GM12878 (cell line): Measurements from ENCODE around the gene DCT. TPM values are rescaled to one million over a fixed set of nuclear protein-coding genes. Genes with fewer than 3 reads are reported as not detected.

Experiments
- ATAC-seq: fragments of 200-7000 bp; cut with Tn5 transposase; 3 replicates; pipeline ENCODE4 v1.9.1; 2020; ENCODE audit warnings: mild to moderate bottlenecking, moderate library complexity
- BruUV-seq: library from RNA; stranded (reverse); fragments of 400-500 nt; replicated peaks from 2 replicates; lab custom pipeline; 2021; lab: Mats Ljungman, UMichigan
- CTCF ChIA-PET: fragments of 300-600 bp; sonication (Branson Sonifier 250); formaldehyde crosslinking; extraction: SDS; loops from one replicate; lab custom pipeline; 2021; ENCODE audit warnings: inconsistent platforms; lab: Yijun Ruan, JAX
- POLR2A ChIA-PET: fragments of 350-600 bp; formaldehyde crosslinking; extraction: SDS; loops from one replicate; lab custom pipeline; 2021; ENCODE audit warnings: inconsistent platforms; lab: Charles Lee
- RAD21 ChIA-PET: fragments of 300-600 bp; sonication (Branson Sonifier 250); formaldehyde crosslinking; loops from one replicate; lab custom pipeline; 2023; ENCODE audit warnings: antibody characterized with exemption; ENCODE audit not compliant: unreplicated experiment; lab: Charles Lee
- SMC1A ChIA-PET: fragments of 300-600 bp; sonication (Branson Sonifier 250); formaldehyde crosslinking; loops from one replicate; lab custom pipeline; 2023; ENCODE audit not compliant: unreplicated experiment, uncharacterized antibody; lab: Charles Lee
- DNase-seq: peaks from one replicate; pipeline ENCODE4 v3.0.0-alpha.2; 2011; ENCODE audit warnings: low read depth, low spot score
- FAIRE-seq: peaks from 3 replicates; lab custom pipeline; 2011; peaks lifted over from hg19 to GRCh38; lab: Jason Lieb, UNC
- H2AFZ ChIP-seq: 2 replicates; pipeline ENCODE4 v1.6.0; 2011; ENCODE audit warnings: low read depth, low read length, control low read depth; ENCODE audit not compliant: control insufficient read depth
- H3K27ac ChIP-seq: 2 replicates; pipeline ENCODE4 v1.5.1; 2011; ENCODE audit warnings: control low read depth; ENCODE audit not compliant: control insufficient read depth, insufficient read depth
- H3K27me3 ChIP-seq, 2 experiments: replicated peaks in 1 of 2; 2 replicates each; pipeline versions ENCODE4 v1.6.0 to v1.6.1; 2011; ENCODE audit warnings: low read length in 1 of 2; ENCODE audit not compliant: control insufficient read depth in 2 of 2, insufficient read depth in 2 of 2
- H3K36me3 ChIP-seq, 2 experiments: 2 replicates each; pipeline ENCODE4 v1.5.1; 2011; ENCODE audit warnings: low read length in 1 of 2; ENCODE audit not compliant: control insufficient read depth in 2 of 2, insufficient read depth in 2 of 2
- H3K4me1 ChIP-seq: 2 replicates; pipeline ENCODE4 v1.6.1; 2011; ENCODE audit warnings: mild to moderate bottlenecking, low read length, moderate library complexity, mixed read lengths; ENCODE audit not compliant: control insufficient read depth, insufficient read depth
- H3K4me2 ChIP-seq: 2 replicates; pipeline ENCODE4 v1.6.0; 2011; ENCODE audit warnings: control low read depth; ENCODE audit not compliant: control insufficient read depth, insufficient read depth
- H3K4me3 ChIP-seq: fragments of 200-600 bp; sonication (generic); 2 replicates; pipeline ENCODE4 v1.5.1; 2016
- H3K79me2 ChIP-seq: 2 replicates; pipeline ENCODE4 v1.6.0; 2011; ENCODE audit warnings: low read length; ENCODE audit not compliant: control insufficient read depth, insufficient read depth
- H3K9ac ChIP-seq: 2 replicates; pipeline ENCODE4 v1.8.0; 2011; ENCODE audit warnings: low read length, control low read depth, mixed read lengths; ENCODE audit not compliant: control insufficient read depth, insufficient read depth
- H3K9me3 ChIP-seq: replicated peaks from 3 replicates; pipeline ENCODE4 v1.5.1; 2011; ENCODE audit warnings: mild to moderate bottlenecking, low read length; ENCODE audit not compliant: control insufficient read depth, insufficient read depth
- H4K20me1 ChIP-seq: 2 replicates; pipeline ENCODE4 v1.6.0; 2011; ENCODE audit not compliant: control insufficient read depth, insufficient read depth
- CBX3 ChIP-seq: fragments of 200-600 bp; sonication (generic); IDR thresholded peaks from 2 replicates; pipeline ENCODE4 v1.6.1; 2016; ENCODE audit warnings: low read depth, borderline replicate concordance
- CHD1 ChIP-seq: IDR thresholded peaks from 2 replicates; pipeline ENCODE4 v1.6.1; 2012; ENCODE audit warnings: low read depth, low read length, improper control_type of control experiment
- CHD2 ChIP-seq: IDR thresholded peaks from 2 replicates; pipeline ENCODE4 v1.6.1; 2011; ENCODE audit warnings: low read depth, low read length, improper control_type of control experiment, borderline replicate concordance
- CHD4 ChIP-seq: fragments of 200-600 bp; sonication (generic); IDR thresholded peaks from 2 replicates; pipeline ENCODE4 v1.6.1; 2016; ENCODE audit warnings: mild to moderate bottlenecking
- IKZF2 ChIP-seq, 2 experiments: fragments of 450-650 bp; IDR thresholded peaks; 2 replicates each; pipeline ENCODE4 v1.6.1; 2017; ENCODE audit warnings: mild to moderate bottlenecking in 2 of 2, moderate library complexity in 2 of 2
- KDM1A ChIP-seq: fragments of 200-600 bp; sonication (generic); IDR thresholded peaks from 2 replicates; pipeline ENCODE4 v1.6.1; 2016; ENCODE audit warnings: borderline replicate concordance
- NKRF ChIP-seq: fragments of 450-650 bp; conservative IDR thresholded peaks from 2 replicates; pipeline ENCODE4 v1.6.1; 2017; ENCODE audit warnings: mild to moderate bottlenecking, moderate library complexity
- POLR2AphosphoS2 ChIP-seq: IDR thresholded peaks from 2 replicates; pipeline ENCODE4 v1.6.1; 2011; ENCODE audit warnings: low read depth, mild to moderate bottlenecking, low read length, improper control_type of control experiment, moderate library complexity
- RAD21 ChIP-seq: IDR thresholded peaks from 2 replicates; pipeline ENCODE4 v1.6.1; 2011; ENCODE audit warnings: mild to moderate bottlenecking, low read depth, low read length, moderate library complexity; ENCODE audit not compliant: insufficient read depth
- TCF7 ChIP-seq: IDR thresholded peaks from 2 replicates; pipeline ENCODE4 v1.6.1; 2014; ENCODE audit warnings: antibody characterized with exemption, borderline replicate concordance
- ZZZ3 ChIP-seq: IDR thresholded peaks from 2 replicates; pipeline ENCODE4 v1.6.1; 2011; ENCODE audit warnings: low read depth; ENCODE audit not compliant: control insufficient read depth, insufficient read length
- WGBS: methylation state at CpG from one replicate; pipeline ENCODE4 v1.1.6; 2016; ENCODE audit warnings: low lambda C conversion rate; ENCODE audit not compliant: insufficient replicate concordance, insufficient coverage; ENCODE audit errors: missing lambda C conversion rate; 5-methylcytosine and 5-hydroxymethylcytosine counted together
- in situ Hi-C: fragments of 300-500 bp; cut with MboI; formaldehyde crosslinking; loops from 9 replicates; pipeline ENCODE4 v1.14.3; 2018; ENCODE audit warnings: mixed read lengths
- intact Hi-C: fragments of 100-400 bp; cut with micrococcal nuclease; formaldehyde crosslinking; loops from one replicate; pipeline ENCODE4 v1.14.2; 2022; ENCODE audit not compliant: unreplicated experiment
- polyA plus RNA-seq, 11 experiments: library from polyadenylated mRNA; depleted of rRNA in 4 of 11; unstranded in 6 of 11; stranded (reverse) in 5 of 11; fragments of >200 nt; fragmentation: Nextera tagmentation in 4 of 11; fragmentation: Illumina TruSeq in 1 of 11; extraction: Ambion mirVana in 4 of 11; extraction: Trizol in 1 of 11; gene quantifications; 1 replicate in 1 of 11; 2 replicates in 10 of 11; pipeline versions ENCODE4 v1.2.1 to v1.2.3, GENCODE V29; 2011 to 2016; ENCODE audit warnings: inconsistent platforms in 2 of 11, missing spikeins in 2 of 11, low read depth in 1 of 11
- total RNA-seq, 4 experiments: library from RNA; depleted of rRNA in 3 of 4; stranded (reverse); fragments of >200 nt in 3 of 4; fragmentation: Illumina TruSeq in 1 of 4; extraction: Trizol in 1 of 4; gene quantifications; 2 replicates each; pipeline versions ENCODE4 v1.2.1 to v1.2.3, GENCODE V29; 2013 to 2021
- TF ChIP-seq, protein P1 (sequence below): fragments of 450-650 bp; IDR thresholded peaks from 2 replicates; pipeline ENCODE4 v1.6.1; 2016; ENCODE audit warnings: mild to moderate bottlenecking
- TF ChIP-seq, protein P2 (sequence below): fragments of 450-650 bp; IDR thresholded peaks from 2 replicates; pipeline ENCODE4 v1.6.1; 2017; ENCODE audit warnings: borderline replicate concordance
- TF ChIP-seq, protein P3 (sequence below): fragments of 450-650 bp; formaldehyde crosslinking; IDR thresholded peaks from 2 replicates; pipeline ENCODE4 v1.5.0; 2022; ENCODE audit warnings: mild to moderate bottlenecking, missing genetic modification characterization

The DCT gene
- total and polyA plus RNA-seq, 10 of the 15 experiments (the other 5 are each of a cell fraction or from before 2014, with no cell fraction given): 0.04 to 0.29 TPM; not detected in 8

DNA sequence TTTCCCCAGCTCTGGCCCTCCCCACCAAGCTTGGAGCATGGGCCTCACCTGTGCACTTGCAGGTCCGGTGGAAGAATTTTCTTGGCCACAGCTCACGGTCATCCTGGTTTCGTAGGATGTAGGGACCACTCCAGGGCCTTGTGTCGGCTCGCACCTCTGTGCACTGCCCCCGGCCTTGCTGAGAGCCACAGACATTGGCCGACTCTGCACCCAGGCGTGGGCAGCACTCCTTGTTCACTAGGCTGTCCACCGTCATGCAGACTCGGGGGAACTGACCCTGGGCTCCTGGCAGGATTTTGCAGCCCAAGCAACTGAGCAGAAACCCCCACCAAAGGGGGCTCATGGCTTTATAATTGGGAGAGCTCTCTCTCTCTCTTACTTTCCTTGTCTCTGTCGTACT lies 569 bp downstream of the DCT start:
- intact Hi-C loops: no loop called here
- no peak for FAIRE-seq
- DNase-seq: no peak
- Histone ChIP-seq H3K9ac (no peak overlapping the region), H4K20me1 (no peaks in the 10 kb centered on the region), H3K27me3 (no peaks in the 10 kb centered on the region), H3K4me3 (no peak overlapping the region), H3K36me3 (no peaks in the 10 kb centered on the region), H3K4me2 (no peak overlapping the region), H3K27ac (no peak overlapping the region), H2AFZ (no peak overlapping the region), H3K9me3 (no peaks in the 10 kb centered on the region), H3K4me1 (no peaks in the 10 kb centered on the region), H3K79me2 (no peaks in the 10 kb centered on the region)
- no peak for ATAC-seq
- TF ChIP-seq TCF7: no peak
- TF ChIP-seq CBX3: no peak
- no peak for TF ChIP-seq ZZZ3
- no peak for TF ChIP-seq KDM1A
- TF ChIP-seq, protein P1, sequence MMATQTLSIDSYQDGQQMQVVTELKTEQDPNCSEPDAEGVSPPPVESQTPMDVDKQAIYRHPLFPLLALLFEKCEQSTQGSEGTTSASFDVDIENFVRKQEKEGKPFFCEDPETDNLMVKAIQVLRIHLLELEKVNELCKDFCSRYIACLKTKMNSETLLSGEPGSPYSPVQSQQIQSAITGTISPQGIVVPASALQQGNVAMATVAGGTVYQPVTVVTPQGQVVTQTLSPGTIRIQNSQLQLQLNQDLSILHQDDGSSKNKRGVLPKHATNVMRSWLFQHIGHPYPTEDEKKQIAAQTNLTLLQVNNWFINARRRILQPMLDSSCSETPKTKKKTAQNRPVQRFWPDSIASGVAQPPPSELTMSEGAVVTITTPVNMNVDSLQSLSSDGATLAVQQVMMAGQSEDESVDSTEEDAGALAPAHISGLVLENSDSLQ: no peak
- no peak for TF ChIP-seq CHD2
- TF ChIP-seq CHD1: no peak
- no peak for TF ChIP-seq IKZF2 (IDR thresholded peaks at IDR 0.05)
- TF ChIP-seq, protein P2, sequence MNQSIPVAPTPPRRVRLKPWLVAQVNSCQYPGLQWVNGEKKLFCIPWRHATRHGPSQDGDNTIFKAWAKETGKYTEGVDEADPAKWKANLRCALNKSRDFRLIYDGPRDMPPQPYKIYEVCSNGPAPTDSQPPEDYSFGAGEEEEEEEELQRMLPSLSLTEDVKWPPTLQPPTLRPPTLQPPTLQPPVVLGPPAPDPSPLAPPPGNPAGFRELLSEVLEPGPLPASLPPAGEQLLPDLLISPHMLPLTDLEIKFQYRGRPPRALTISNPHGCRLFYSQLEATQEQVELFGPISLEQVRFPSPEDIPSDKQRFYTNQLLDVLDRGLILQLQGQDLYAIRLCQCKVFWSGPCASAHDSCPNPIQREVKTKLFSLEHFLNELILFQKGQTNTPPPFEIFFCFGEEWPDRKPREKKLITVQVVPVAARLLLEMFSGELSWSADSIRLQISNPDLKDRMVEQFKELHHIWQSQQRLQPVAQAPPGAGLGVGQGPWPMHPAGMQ: no peak
- TF ChIP-seq, protein P3, sequence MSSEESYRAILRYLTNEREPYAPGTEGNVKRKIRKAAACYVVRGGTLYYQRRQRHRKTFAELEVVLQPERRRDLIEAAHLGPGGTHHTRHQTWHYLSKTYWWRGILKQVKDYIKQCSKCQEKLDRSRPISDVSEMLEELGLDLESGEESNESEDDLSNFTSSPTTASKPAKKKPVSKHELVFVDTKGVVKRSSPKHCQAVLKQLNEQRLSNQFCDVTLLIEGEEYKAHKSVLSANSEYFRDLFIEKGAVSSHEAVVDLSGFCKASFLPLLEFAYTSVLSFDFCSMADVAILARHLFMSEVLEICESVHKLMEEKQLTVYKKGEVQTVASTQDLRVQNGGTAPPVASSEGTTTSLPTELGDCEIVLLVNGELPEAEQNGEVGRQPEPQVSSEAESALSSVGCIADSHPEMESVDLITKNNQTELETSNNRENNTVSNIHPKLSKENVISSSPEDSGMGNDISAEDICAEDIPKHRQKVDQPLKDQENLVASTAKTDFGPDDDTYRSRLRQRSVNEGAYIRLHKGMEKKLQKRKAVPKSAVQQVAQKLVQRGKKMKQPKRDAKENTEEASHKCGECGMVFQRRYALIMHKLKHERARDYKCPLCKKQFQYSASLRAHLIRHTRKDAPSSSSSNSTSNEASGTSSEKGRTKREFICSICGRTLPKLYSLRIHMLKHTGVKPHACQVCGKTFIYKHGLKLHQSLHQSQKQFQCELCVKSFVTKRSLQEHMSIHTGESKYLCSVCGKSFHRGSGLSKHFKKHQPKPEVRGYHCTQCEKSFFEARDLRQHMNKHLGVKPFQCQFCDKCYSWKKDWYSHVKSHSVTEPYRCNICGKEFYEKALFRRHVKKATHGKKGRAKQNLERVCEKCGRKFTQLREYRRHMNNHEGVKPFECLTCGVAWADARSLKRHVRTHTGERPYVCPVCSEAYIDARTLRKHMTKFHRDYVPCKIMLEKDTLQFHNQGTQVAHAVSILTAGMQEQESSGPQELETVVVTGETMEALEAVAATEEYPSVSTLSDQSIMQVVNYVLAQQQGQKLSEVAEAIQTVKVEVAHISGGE (CRISPR knock-in tag): no peak
- TF ChIP-seq NKRF: no peak
- TF ChIP-seq POLR2AphosphoS2: no peak
- no peak for TF ChIP-seq RAD21
- TF ChIP-seq CHD4: no peak
- in situ Hi-C loops: no loop called here
- no TSS peak for BruUV-seq
- ChIA-PET SMC1A (no interaction called here), RAD21 (no interaction called here), POLR2A (no interaction called here), CTCF (no interaction called here)
- WGBS: 31% methylated on average over 11 of the region's 11 CpGs
